Spleen (tissue), 11 donors: ENCODE measurements around the gene SLC6A18. TPM values are rescaled to one million over a fixed set of nuclear protein-coding genes. Genes with fewer than 3 reads are reported as not detected.

Source experiments
- DNase-seq: peaks from one replicate; pipeline ENCODE4 v3.0.0-alpha.2; 2020
- H3K27ac ChIP-seq, 8 donors: fragments of 200-600 bp; sonication (generic) in 7 of 8; 1 replicate in 4 of 8; 2 replicates in 4 of 8; pipeline versions ENCODE4 v1.5.0 to v1.8.0; 2016 to 2021; ENCODE audit warnings: inconsistent platforms in 4 of 8, mild to moderate bottlenecking in 4 of 8, moderate library complexity in 1 of 8
- H3K27me3 ChIP-seq, 7 donors: fragments of 200-600 bp; sonication (generic) in 6 of 7; replicated peaks in 1 of 7; 1 replicate in 4 of 7; 2 replicates in 3 of 7; pipeline versions ENCODE4 v1.5.0 to v1.8.0; 2016 to 2021; ENCODE audit warnings: inconsistent platforms in 3 of 7, mild to moderate bottlenecking in 1 of 7
- H3K36me3 ChIP-seq, 6 donors: fragments of 200-600 bp; sonication (generic) in 5 of 6; 1 replicate in 4 of 6; 2 replicates in 2 of 6; pipeline versions ENCODE4 v1.5.0 to v1.8.0; 2016 to 2021; ENCODE audit warnings: inconsistent platforms in 2 of 6
- H3K4me1 ChIP-seq, 6 donors: fragments of 200-600 bp; sonication (generic) in 5 of 6; 1 replicate in 3 of 6; 2 replicates in 3 of 6; pipeline versions ENCODE4 v1.5.0 to v1.8.0; 2016 to 2021; ENCODE audit warnings: inconsistent platforms in 3 of 6
- H3K4me3 ChIP-seq, 8 donors: fragments of 200-600 bp; sonication (generic) in 7 of 8; 1 replicate in 4 of 8; 2 replicates in 4 of 8; pipeline versions ENCODE4 v1.5.0 to v1.8.0; 2016 to 2021; ENCODE audit warnings: inconsistent platforms in 4 of 8, mild to moderate bottlenecking in 4 of 8, moderate library complexity in 2 of 8
- H3K9me3 ChIP-seq, 8 donors: fragments of 200-600 bp; sonication (generic) in 7 of 8; 1 replicate in 4 of 8; 2 replicates in 4 of 8; pipeline versions ENCODE4 v1.5.0 to v1.8.0; 2016 to 2021; ENCODE audit warnings: inconsistent platforms in 4 of 8
- CTCF ChIP-seq, 11 experiments: fragments of 200-600 bp in 7 of 11; fragments of 450-650 bp in 4 of 11; sonication (generic) in 4 of 11; IDR thresholded peaks in 8 of 11; conservative IDR thresholded peaks in 3 of 11; 1 replicate in 7 of 11; 2 replicates in 4 of 11; pipeline versions ENCODE4 v1.4.0 to v1.8.0; 2016 to 2021; ENCODE audit warnings: antibody characterized with exemption in 11 of 11, inconsistent platforms in 4 of 11, mild to moderate bottlenecking in 1 of 11
- POLR2A ChIP-seq, 3 donors: fragments of 450-650 bp; IDR thresholded peaks; one replicate each; pipeline ENCODE4 v1.5.1; 2017; ENCODE audit warnings: antibody characterized with exemption in 3 of 3, mild to moderate bottlenecking in 1 of 3
- POLR2AphosphoS5 ChIP-seq, 3 donors: sonication (generic); formaldehyde crosslinking; IDR thresholded peaks; one replicate each; pipeline ENCODE4 v1.5.1; 2017; ENCODE audit warnings: antibody characterized with exemption in 3 of 3
- WGBS, 5 donors: extraction: QIAGEN DNeasy Blood & Tissue Kit in 3 of 5; methylation state at CpG; one replicate each; pipeline versions ENCODE4 v1.1.5 to v1.1.7; 2013 to 2018; 5-methylcytosine and 5-hydroxymethylcytosine counted together
- intact Hi-C: fragments of 100-400 bp; cut with DNase I; formaldehyde crosslinking; loops from one replicate; pipeline ENCODE4 v1.15.0; 2023; ENCODE audit warnings: low total_unique reads
- polyA plus RNA-seq, 3 donors: library from polyadenylated mRNA; stranded (reverse); fragments of 200-250 nt; gene quantifications; one replicate each; pipeline ENCODE4 v1.2.1, GENCODE V29; 2013
- total RNA-seq, 7 donors: library from RNA; depleted of rRNA in 3 of 7; stranded (reverse); fragments of >200 nt in 3 of 7; fragmentation: NEBNext Ultra II Directional in 4 of 7; extraction: Animal tissue kit (Norgen Biotek cat#: 25700) in 4 of 7; gene quantifications; one replicate each; pipeline versions ENCODE4 v1.1.0 to v1.2.1, GENCODE V29; 2016 to 2021
- donor health status: healthy with polysubstance abuse.
- donor health status: DM: no; HTN: no; CAD: no; lungs with moderate emphysema.
- donor health status: DM: no; HTN: no; CAD: no.
- donor health status: Bipolar disorder and iron deficiency.
- donor health status: healthy.
- donor health status: DM: no; HTN: no; CAD: no.
- donor health status: DM: yes; HTN: yes; CAD: no.

SLC6A18 gene
- total and polyA plus RNA-seq, 10 donors, result not detected

DNA sequence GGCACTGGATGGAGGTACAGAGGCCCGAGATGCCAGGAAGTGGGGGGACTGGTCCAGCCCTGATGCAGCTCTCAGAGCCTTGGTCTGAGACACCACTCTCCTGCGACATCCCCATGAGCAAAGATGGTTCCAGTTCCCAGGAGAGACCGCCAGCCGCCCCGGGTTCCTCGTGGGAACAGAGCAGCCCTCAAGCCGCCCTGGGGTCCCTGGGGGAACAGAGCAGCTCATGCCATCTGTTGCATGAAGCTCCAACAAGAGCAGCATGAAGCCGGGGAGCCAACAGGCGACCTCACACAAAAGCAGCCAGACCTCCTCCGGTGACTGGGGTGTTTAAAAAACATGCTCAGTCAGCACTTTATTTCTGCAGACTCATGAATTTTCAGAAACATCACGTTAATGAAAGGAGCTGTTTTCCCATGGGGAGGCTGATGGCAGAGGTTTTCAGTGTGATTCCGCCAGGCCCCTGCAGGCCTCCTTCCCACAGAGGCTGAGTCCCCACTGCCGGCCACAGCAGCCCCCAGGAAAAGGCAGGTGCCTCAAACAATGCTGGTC is 6.2 kb downstream of the SLC6A18 start:
- intact Hi-C loops, result no loop called here
- Histone ChIP-seq H3K9me3 (peaks cover 0 to 25% (median 18%) of the 10 kb centered on the region in 8 donors), H3K27ac (no peak overlapping the region), H3K4me1 (no peaks in the 10 kb centered on the region), H3K36me3 (no peaks in the 10 kb centered on the region), H3K27me3 (peaks cover 0 to 69% (median 0%) of the 10 kb centered on the region in 7 donors), H3K4me3 (no peak overlapping the region)
- 53 to 63% (median 62%) methylated on average over 11 to 13 of the region's 13 CpGs for WGBS, 5 donors
- no peak for TF ChIP-seq POLR2AphosphoS5 (IDR thresholded peaks at IDR 0.05)
- TF ChIP-seq CTCF (IDR thresholded peaks at IDR 0.05 in 8 of 11, conservative IDR thresholded peaks at IDR 0.05 in 3 of 11), result no peak
- no peak for TF ChIP-seq POLR2A (IDR thresholded peaks at IDR 0.05)
- no peak for DNase-seq

DNA sequence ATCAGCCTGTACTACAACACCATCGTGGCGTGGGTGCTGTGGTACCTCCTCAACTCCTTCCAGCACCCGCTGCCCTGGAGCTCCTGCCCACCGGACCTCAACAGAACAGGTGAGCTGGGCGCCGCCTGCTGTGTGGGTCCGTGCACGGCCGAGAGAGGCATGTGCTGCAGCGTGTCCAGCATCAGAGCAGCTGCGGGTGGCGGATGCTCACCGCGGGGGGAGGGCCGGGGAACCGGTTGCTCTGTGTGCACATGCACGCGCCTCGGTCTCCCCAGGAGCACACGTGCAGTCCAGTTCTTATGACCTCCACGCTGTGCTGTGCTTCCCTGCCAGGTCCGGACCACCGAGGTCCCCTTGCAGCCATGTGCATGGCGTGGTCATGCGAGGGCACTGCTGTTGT is 7.6 kb downstream of the SLC6A18 start:
- H3K27ac ChIP-seq, result no peak overlapping the region
- no peak overlapping the region for H3K4me3 ChIP-seq
- no peaks in the 10 kb centered on the region for H3K36me3 ChIP-seq
- WGBS, 5 donors, result 87 to 96% (median 92%) methylated on average over 8 to 25 of the region's 25 CpGs
- H3K4me1 ChIP-seq, result no peaks in the 10 kb centered on the region
- intact Hi-C loops, result no loop called here
- no peak for DNase-seq
- peaks cover 0 to 30% (median 23%) of the 10 kb centered on the region in 8 donors for H3K9me3 ChIP-seq
- no peak for TF ChIP-seq CTCF (IDR thresholded peaks at IDR 0.05 in 8 of 11, conservative IDR thresholded peaks at IDR 0.05 in 3 of 11)
- TF ChIP-seq POLR2A (IDR thresholded peaks at IDR 0.05), result no peak
- TF ChIP-seq POLR2AphosphoS5 (IDR thresholded peaks at IDR 0.05), result no peak
- peaks cover 0 to 60% (median 0%) of the 10 kb centered on the region in 7 donors for H3K27me3 ChIP-seq

DNA sequence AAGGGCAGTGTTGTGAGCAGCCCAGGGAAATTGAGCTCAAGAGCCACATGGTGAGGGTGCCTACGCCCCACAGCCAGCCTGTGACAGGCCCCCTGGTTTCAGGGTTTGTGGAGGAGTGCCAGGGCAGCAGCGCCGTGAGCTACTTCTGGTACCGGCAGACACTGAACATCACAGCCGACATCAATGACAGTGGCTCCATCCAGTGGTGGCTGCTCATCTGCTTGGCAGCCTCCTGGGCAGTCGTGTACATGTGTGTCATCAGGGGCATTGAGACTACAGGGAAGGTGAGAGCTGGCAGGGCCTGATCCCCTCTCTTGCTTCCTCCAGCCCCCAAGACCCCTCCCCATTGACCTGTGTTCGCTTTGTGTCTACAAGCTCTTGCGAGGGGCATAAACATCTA is 10.2 kb downstream of the SLC6A18 start:
- H3K4me3 ChIP-seq, result no peak overlapping the region
- DNase-seq, result no peak
- H3K36me3 ChIP-seq, result no peaks in the 10 kb centered on the region
- H3K27me3 ChIP-seq, result peaks cover 0 to 34% (median 0%) of the 10 kb centered on the region in 7 donors
- peaks cover 0 to 30% (median 23%) of the 10 kb centered on the region in 8 donors for H3K9me3 ChIP-seq
- no peak overlapping the region for H3K27ac ChIP-seq
- WGBS, 5 donors, result 77 to 83% (median 81%) methylated on average over 8 of the region's 8 CpGs
- intact Hi-C loops, result no loop called here
- TF ChIP-seq POLR2A (IDR thresholded peaks at IDR 0.05) (no peak), CTCF (IDR thresholded peaks at IDR 0.05 in 8 of 11, conservative IDR thresholded peaks at IDR 0.05 in 3 of 11) (no peak), POLR2AphosphoS5 (IDR thresholded peaks at IDR 0.05) (no peak)
- H3K4me1 ChIP-seq, result no peaks in the 10 kb centered on the region

DNA sequence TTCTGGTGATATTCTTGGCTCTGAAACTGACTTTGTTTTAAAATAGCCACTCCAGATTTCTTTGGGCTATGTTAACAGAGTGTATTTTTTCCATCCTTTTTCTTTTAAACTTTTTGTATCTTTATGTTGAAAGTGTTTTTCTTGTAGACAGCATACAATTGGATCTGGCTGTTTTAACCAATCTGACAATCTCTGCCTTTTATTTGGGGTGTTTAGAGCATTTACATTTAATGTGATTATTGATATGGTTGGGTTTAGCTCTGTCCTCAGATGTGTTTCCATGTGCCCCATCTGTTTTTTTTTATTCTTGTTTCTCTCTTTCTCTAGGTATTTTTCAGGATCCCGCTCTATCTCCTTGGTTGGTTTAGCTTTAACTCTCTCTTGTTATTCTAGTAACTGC is 10.7 kb downstream of the SLC6A18 start:
- intact Hi-C loops, result no loop called here
- DNase-seq, result no peak
- TF ChIP-seq POLR2AphosphoS5 (IDR thresholded peaks at IDR 0.05) (no peak), CTCF (IDR thresholded peaks at IDR 0.05 in 8 of 11, conservative IDR thresholded peaks at IDR 0.05 in 3 of 11) (no peak), POLR2A (IDR thresholded peaks at IDR 0.05) (no peak)
- Histone ChIP-seq H3K27me3 (peaks cover 0 to 30% (median 0%) of the 10 kb centered on the region in 7 donors), H3K27ac (no peak overlapping the region), H3K4me1 (no peaks in the 10 kb centered on the region), H3K36me3 (no peaks in the 10 kb centered on the region), H3K9me3 (peaks cover 0 to 30% (median 23%) of the 10 kb centered on the region in 8 donors), H3K4me3 (no peak overlapping the region)
- WGBS, 5 donors, result 89 to 100% (median 95%) methylated on average over 1 of the region's 1 CpG
